IPS-11a (cell line): ENCODE results near the gene MLH3.
"Not testable (repeated sequence)": the region's sequence is repeated elsewhere in the genome, so short reads cannot be mapped to it uniquely, and the experiment has no call there.

ENCODE experiments used
- H3K4me3 ChIP-seq: one replicate; pipeline ENCODE4 v1.5.1; 2013; ENCODE audit warnings: low read depth, low read length, control low read depth

Gene MLH3

DNA sequence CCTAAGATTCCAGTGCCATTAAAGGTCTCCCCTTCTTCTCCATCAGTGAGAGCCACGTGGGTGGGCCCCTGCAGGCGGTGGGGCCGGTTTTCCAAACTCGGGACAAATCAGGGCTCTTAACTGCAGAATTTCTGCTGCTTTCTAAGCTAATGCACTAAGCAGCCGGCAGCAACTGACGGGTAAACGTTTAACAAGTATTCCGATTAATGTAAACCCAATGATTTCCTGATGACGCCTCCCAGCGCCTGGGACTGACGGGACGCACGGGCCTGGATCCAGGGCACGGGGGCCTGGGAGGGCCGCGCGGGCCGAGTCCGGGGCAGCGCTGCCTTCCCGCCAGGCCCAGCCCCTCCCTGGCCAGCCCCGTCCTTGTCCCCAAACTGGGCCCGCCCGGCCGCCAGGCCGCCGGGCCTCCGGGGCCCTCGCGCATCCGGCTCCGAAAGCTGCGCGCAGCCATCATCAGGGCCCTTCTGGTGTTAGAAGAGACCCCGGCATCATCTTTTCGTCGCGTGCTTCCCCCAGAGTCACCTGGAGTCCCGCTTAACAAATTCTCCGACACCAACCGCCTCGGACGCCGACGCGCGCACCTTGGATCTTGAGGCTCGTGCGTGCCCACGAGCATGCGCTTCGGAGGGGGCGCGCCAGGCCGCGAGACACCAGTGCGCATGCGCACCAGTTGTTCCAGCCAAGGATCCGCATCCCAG, at the start of gene MLH3:
Gene MLH3, minus strand, starts transcription at position 616 of the 704 bp plus-strand sequence. CDS start 1,812 bp downstream, outside the sequence.
- H3K4me3 ChIP-seq, result peak within 1 kb of the TSS; percentile 53

- H3K4me3 ChIP-seq, result no peak overlapping the region
Measured at GRCh38 chr14:75098682-75099081, 47.4 kb upstream of the MLH3 start.

GRCh38 chr14:75098212-75098611, 46.9 kb upstream of the MLH3 start:
- no peak overlapping the region for H3K4me3 ChIP-seq

- no peak overlapping the region for H3K4me3 ChIP-seq
Measured at GRCh38 chr14:75096959-75097358, 45.7 kb upstream of the MLH3 start.

GRCh38 chr14:75095690-75096089, 44.4 kb upstream of the MLH3 start:
- H3K4me3 ChIP-seq, result no peak overlapping the region

DNA sequence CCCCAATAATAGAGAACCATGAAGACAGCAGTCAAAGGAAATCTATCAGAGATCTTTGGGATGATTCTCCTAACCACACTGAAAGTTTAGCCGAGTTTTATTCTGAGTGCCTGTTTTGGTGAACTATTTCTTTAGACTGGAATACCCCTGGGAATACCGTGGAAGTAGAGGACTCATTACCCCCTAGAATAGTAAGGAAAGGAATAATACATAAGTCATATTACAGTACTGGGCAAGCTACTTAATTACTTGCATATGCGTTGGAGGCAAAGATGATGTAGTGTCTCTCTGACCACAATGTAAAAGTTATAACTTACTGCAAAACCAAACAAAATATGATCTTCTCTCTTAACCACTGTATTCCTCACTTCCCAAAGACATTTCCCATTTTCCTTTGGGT, 43.6 kb upstream of the MLH3 start:
- no peak overlapping the region for H3K4me3 ChIP-seq

DNA sequence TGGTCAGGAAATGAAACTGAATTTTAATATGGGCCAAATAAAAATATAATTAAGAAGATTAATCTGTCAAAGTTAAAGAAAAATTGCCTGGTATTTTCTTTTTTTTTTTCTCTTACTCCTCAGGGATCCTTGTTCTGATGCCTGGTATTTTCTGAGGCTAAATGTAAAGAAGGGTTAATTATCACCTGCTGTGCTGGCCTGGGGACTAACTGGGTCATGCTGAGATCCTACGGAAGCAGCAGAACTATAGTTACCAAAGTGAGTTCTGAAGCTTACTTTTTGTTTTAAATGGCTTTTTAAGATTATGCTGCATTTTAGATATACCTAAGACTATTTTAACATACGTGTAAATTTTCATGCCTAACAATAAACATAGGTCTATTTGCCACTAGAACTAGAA, 41.4 kb upstream of the MLH3 start:
- H3K4me3 ChIP-seq, result no peak overlapping the region

GRCh38 chr14:75091251-75091650, 40.0 kb upstream of the MLH3 start:
- H3K4me3 ChIP-seq, result no peak overlapping the region

DNA sequence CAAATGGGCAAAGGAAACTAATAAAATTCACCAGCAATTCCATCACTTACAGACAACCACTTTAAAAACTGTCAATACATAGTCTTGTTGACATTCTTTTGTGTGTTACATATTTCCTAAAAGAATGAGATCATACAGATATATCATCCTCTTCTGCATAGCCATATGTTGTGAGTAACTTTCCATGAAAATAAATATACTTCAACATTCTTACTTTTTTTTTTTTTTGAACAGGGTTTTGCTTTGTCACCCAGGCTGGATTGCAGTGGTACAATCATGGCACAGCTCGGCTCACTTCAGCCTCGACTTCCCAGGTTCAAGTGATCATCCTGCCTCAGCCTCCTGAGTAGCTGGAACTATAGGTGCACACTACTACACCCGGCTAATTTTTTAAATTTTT, 39.1 kb upstream of the MLH3 start:
- H3K4me3 ChIP-seq, result no peak overlapping the region

- no peak overlapping the region for H3K4me3 ChIP-seq
Measured at GRCh38 chr14:75088566-75089373, 37.5 kb upstream of the MLH3 start.

DNA sequence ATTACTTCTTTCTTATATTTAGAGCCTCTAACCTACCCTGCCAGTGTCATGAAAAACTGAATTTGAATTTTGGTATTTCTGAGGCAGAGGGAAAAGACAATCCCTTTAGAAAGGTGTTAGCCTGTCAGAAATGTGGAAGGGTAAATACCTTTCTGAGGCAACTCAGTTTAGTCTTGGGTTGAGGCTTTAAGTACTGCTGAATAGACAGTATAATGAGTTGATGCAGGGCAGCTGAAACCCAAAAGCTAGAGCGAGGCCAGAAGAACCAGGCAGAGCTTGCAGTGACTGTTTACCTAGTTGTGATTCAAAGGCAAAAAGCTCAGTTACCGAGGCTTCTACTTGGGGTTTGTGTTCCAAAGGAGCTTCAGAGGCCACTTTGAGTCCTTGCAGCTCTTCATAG, 36.9 kb upstream of the MLH3 start:
- H3K4me3 ChIP-seq, result no peak overlapping the region

GRCh38 chr14:75084513-75084912, 33.2 kb upstream of the MLH3 start:
- H3K4me3 ChIP-seq, result no peak overlapping the region

GRCh38 chr14:75083271-75083670, 32.0 kb upstream of the MLH3 start:
- no peak overlapping the region for H3K4me3 ChIP-seq

GRCh38 chr14:75081660-75082229, 30.5 kb upstream of the MLH3 start:
- no peak overlapping the region for H3K4me3 ChIP-seq

GRCh38 chr14:75079521-75079920, 28.3 kb upstream of the MLH3 start:
- no peak overlapping the region for H3K4me3 ChIP-seq

DNA sequence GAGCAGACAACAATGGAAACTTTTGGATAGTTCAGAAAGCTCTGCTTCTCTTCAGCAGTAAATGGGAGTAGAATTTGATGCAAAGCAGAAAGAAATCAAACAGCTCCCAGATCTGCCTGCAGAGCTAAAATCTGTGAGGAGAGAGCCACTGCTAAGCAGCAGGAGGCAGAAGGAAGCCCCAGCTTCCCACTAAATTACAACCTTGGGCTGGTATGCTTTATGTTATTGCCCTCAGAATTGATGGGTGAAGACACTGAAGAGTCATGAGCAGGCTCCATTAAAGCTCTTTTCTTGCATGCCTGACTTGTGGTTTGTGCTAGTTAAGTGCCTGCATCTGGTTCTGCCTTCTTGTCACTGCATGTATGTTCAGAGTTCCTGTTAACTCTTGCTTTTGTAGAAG, 26.5 kb upstream of the MLH3 start:
- H3K4me3 ChIP-seq, result no peak overlapping the region

DNA sequence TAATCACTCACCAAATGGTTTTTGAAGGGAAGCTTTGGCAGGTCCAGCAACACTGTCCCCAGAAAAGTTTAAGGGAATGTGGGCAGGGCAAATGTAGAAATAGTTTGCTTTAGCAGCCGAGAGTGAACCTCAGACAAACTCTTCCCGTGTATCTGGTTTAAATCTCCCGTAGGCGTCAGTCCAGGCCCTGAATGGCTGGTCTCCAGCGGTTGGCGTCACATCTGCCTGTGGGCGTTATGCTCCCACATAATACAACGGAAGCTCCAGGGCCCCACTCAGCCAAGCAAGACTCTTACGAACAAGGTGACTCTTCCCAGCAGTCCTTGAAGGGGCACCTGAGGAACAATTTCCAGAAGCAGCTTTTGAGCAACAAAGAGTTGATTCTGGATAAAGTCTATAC, 19.1 kb upstream of the MLH3 start:
- no peak overlapping the region for H3K4me3 ChIP-seq

- peak overlapping the region; percentile 65 for H3K4me3 ChIP-seq
Measured at GRCh38 chr14:75069811-75070145, 18.5 kb upstream of the MLH3 start.

GRCh38 chr14:75069121-75069810, 18.0 kb upstream of the MLH3 start, which contains the start of gene ZC2HC1C:
Gene ZC2HC1C (plus strand): TSS chr14:75069641. CDS start chr14:75070574, 933 bp downstream.
- peak within 1 kb of the TSS; percentile 65 for H3K4me3 ChIP-seq

- H3K4me3 ChIP-seq, result peak overlapping the region; percentile 65
Measured at GRCh38 chr14:75068294-75069120, 17.2 kb upstream of the MLH3 start.

GRCh38 chr14:75067765-75068164, 16.5 kb upstream of the MLH3 start:
- H3K4me3 ChIP-seq, result not testable (repeated sequence)
